Measurements from ENCODE around the gene FIGNL2.

Gene FIGNL2

DNA sequence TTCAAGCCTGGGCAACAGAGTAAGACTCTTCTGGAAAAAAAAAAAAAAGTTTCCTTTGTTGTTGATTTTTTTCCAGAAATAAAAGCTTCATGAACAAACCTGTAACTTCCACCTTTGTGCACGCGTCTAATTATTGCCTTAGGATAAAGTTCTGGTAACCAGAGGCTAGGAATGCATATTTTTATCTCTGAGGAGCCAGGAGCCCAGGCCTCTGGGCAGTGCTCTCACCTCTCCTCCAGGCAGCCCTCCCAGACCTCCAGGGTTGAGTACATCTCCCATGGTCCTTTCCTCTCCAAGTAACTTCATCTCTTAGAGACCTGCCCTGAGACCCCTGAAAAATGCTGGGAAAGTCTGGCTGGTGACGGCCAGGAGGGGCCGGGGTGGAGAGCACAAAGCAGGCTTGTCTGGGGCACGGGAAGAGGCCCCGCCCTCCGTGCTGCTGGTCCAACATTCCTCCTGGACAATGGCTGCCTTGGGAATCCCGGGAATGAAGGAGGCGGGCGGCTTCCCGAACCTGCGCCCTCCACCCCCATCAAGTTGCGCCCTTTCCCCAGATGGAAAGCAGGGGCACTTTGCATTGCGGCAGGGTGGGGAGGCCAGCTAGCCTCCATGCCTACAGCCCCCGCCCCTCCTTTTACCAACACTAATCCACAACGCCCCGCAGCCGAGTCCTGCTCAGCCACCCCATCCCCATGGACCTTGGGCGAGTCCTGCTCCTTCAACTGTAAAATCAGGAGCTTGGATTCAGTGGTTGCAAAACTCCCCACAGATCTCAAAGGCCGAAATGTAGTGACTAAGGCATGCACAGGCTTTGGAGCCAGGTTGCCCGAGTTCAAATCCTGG is 7.3 kb upstream of the FIGNL2 start:
- no peak for DNase-seq

DNA sequence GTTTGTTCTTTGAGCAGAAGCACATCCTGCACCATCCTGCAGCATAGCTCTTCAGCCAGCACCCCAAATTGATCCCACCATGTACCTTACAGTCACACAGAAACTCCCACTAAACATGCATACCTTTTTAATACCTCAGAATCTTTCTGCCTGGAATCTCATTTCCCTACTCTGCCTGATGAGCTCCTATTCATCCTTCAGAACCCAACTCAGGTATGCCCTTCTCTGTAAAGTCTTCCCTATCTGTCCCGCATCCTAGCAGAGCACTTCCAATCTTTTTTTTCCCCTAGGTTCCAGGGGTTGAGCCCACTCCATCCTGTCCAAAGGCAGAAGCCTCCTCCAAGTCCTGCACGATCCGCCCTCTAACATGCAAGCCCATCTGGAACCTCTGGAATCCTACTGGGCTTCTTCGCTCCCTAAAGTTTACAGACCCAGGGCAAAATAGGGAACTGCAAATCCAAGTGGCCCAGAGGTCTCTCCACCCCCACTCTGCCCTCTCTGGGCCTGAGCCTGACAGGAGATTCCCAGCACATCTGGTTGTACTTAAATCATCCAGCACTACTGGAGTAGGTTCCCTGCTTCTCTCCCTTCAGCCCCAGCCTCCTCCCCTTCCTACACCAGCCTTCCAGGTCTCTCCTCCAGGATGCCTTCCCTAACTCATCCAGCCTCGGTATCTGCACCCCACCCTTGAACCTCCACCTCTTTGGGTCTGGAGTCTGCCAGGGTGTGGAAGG is 4.1 kb upstream of the FIGNL2 start:
- DNase-seq = no peak

DNA sequence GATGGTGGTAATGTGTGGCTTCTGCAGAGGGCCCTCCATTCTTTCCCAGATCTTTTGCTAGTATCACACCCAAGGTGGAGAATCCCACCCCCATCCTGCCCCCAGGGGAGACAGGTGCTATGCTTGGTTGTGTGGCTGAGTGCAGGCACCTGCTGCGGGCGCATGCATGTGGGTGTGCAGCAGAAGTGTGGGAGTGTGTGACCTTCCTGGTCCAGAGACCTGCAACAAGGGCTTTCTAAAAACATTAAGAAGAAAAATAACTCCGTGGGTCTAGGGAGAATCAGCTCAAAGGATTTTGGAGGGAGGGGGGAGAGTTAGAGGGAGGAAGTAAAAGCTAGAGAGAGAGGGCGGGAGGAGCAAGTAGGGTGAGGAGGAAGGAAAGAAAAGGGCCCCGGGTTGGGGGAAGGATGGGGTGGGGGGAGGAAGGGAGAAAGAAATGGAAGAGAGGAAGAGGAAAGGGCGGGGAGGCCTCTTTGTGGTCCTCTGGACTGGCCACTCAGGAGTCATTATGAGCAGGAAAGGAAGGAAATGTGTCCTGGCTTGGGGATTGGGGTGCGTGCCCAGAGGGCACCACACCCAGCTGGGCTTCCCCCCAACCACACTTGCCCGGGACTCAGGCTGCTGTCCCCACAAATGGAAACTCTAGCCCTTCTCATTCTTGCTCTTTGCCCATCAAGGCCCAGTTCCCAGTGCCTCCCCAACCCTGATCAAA is 3.1 kb upstream of the FIGNL2 start:
- DNase-seq = peak; percentile 8 to 36

DNA sequence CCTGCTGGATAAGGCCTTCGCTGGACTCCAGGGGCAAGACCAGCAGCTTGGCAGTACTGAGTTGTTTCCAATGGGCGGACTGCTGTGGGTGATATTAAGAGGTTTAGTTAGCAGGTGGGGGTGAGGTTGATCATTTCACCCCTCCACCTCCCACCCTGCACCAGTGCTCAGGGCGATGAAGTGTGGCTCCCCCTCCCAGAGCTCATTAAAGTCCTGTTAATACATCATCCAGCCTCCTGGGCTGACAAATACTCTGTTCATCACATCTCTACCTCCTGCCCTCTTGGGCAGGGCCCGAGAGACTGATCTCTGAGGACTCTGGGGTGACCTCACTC is 2.4 kb upstream of the FIGNL2 start:
- DNase-seq = no peak

DNA sequence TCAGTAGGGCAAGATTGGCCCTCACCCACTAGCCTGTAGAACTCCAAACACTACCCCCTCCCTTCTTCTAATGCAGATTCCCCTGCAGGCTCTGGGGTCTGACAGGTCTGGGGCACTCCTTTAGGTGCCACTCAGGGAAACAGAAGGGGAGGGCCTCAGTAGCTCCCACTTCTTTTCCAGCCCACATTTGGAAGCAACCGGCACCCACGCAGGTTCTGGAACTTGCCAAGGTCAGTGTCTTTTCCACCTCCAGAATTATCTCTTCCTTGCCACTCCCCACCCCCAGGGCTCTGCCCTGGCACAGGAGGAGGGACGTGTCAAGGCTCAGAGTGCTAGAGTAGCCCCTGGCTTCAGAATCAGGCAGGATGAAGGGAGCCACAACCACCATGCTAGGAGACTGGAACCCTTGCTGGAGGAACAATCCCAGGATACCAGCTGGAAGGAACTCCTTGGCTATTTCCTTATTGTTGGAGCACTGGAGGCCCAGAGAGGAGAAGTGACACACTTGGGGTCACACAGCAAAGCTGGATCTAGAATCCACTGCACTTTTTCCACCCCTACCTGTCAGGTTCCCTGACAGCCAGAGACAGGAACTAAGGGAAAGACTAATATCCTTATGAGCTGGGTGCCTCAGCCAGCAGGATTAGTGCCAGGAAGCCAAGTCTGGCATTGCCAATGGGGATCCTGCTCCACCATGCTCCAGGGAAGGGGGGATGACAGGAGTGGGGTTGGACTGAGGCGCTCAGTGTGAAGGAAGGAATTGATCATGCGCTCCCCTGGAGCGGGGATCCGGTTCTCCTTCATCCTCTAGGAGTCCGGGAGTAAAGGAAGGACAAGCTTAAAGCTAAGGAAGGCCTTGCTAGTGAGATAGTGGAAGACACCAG is 1.8 kb upstream of the FIGNL2 start:
- no peak for DNase-seq

DNA sequence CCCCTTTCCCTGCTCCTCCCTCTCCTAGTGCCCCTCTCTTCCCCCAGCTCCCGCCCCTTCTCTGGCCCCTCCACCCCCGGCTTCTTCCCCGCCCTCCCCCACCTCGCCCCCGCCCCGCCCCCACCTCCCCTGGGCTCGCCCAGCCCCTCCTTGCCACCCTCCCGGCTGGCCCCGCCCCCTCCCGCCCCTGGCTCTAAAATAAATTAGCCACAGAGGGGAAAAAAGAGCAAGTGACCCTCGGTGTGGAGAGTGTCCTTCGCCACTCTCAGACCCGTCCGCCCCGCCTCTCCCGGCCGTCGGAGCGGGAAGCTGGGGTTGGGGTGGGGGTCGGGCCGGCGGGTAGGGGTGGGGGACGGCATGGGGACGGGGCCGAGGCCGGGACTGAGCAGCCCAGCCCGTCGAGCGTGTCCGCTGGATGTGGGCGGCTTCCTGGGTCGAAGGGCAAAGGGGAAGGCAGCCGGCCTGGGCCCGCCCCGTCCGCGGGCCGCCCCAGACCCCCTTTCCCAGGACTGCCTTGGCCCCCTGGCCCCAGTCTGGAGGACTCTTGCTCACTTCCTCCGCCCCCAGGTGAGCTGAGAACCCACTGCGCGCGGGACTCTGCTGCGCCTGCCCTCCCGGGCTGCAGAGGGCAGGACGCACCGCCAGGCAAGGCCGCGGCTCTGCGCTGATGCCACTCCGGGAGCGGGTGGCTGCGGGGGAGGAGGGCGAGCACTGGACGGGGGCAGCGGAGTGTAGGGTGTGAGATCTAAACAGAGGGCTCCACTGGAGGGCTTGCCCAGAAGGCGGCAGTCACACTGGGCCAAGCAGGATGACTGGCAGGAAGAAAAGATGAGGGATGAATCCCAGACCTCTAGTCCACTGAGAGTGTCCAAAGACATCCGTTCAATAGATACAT is 570 bp upstream of the FIGNL2 start:
- DNase-seq = no peak

DNA sequence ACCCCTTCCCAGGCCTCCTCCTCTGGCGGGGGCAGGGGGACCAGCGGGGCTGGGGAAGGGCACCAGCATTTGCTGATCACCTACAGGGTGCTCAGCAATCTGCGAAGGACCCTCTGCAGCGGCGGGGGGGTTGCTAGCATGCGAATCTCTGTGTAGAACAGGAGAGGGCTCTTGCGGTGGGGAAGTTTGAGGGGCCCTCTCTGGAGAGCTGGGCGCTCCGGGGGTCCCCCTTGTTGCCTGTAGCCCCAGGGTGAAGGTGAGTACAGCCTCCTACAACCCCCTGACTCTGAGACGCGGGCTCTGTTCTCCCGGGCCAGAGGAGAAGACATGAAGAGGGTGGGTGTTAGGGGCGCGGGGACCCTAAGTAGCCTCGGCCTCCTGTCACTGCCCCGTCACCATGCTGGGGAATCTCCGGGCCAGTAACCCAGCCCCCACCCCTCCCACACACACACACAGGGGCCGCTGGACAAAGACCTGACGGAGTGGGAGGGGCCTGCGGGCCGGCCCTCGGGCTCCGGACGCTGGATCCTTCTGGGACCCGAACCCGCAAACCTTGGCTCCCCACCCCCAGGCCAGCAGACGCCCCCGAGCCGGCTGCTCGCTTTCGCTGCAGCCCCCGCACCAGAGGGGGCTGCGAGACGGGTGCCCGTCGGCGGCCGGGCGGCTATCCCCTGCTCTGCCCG is 734 bp downstream of the FIGNL2 start:
- no peak for DNase-seq

DNA sequence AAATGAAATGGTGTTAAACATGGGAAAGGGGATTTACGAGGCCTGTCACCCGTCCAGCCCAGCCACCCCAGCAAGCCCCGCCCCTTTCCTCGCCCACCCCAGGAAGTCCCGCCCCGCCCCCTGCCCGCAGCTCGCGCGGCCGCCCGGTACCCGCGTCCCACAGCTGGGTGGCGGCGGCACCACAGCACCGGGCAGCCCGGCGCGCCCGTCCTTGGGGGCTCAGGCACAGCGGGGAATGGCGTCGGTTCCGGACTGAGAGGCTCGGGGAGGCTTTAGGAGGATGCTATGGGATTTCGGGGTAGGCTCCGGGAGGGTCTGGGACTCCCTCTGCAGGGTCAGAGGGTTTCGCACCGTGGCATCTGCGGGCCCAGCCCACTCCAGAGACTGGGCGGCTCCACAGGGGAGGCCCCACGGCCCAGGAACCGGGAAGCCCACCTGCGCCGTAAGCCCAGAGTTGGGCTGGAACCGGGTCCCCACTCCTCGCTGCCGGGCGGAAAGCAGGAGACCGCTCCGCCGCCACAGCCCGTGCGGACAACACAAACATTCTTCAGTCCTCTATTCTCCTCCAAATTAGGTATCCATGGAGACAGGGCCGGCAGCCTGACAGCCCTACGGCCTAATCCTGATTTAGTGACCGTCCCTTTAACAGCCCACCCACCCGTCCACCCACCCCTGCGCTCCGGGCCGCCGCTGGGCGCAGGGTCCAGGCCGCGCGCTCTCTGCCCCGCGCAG is 1.4 kb downstream of the FIGNL2 start:
- DNase-seq = peak in 1 of 2 donors; percentile 13

DNA sequence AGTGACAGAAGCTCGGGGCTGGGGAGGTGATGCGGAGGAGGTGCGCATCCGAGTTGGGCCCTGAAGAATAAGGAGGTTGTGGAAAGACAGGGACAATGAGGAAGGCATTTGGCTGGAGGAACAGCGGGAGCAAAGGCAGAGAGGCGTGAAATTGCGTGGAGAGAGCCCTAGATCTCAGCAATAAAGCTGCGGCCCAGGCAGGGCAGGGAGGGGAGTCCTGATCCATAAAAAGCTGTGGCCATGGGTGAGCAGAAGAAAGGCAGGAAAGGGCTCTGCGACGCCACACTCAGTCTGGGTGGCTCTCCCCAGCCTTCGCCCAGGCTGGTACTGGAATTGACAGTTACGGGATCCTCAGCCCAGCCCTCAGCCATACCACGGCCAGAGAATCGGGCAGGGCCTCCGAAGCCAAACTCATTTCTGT is 2.2 kb downstream of the FIGNL2 start:
- DNase-seq = no peak

DNA sequence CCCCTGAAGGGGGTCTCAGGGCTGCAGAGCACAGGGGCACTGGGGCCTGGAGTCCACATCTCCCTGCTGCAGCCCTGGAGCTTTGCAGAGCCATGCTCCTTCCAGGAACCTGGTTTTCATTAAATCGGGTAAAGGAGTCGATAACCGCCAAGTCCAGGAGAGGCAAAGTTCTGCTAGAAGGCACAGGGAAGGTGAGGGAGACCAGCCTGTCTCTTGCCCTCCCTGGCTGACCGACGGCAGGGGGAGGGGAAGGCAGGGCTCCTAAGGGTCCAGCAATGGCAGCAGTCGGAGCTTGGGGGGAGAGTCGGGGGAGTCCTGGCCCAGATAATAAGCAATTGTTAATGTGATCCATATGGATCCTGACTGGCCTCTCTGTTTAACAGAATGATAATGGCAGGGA is 3.0 kb downstream of the FIGNL2 start:
- DNase-seq = no peak

DNA sequence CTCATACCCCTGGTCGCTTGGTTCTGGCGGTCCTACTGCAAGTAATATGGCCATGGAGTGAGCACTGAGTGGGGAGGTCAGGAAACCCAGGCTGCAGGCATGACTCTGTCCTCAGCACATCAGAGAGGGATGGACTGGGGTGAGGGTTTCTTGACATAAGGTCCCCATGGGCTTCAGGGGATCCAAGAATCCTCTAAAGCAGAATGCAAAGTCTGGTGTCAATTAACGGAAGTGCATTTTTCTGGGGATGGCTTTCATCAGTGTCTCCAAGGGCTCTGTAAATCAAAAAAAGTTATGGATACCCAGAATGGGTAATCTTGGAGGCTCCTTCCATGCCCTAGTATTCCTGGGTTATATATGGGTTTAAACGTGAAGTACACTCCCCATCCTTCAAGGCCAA is 3.7 kb downstream of the FIGNL2 start:
- no peak for DNase-seq

DNA sequence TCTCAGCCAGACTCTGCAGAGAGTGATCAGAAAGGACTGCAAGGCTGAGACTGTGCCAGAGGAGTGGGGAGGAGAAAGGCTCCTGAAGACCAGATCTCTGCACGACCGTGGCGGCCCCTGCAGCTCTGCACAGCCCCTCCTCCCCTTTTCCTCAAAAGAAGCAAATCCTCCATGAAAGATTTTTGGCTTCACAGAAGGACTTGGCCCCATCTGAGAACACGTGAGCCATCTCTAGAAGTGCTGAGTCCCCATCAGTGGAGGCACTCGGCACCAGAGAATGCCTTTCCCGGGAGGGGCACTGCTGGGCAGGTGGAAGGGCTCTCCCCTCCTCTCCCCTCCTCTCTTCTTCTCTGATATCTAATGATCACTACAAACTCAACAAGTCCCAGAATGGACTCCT is 6.8 kb downstream of the FIGNL2 start:
- no peak for DNase-seq

DNA sequence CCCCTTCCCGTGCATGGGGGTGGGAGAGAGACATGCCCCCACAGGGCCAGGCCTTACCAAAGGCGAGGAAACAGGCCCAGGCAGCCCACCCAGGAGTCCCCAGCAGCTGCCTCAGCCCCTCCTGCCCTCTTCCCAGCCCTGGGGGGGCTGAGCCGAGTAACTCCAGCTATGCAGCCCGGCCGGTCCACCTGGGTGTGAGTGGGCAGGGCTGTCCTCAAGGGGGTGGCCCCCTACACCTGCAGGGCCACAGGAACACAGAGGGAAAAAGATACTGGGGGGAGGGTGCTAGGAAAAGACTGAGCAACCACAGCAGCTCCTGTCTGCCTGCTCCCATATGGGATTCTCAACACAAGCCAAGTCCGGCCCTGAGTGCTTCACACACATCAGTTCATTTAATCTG is 7.6 kb downstream of the FIGNL2 start:
- DNase-seq = no peak

DNA sequence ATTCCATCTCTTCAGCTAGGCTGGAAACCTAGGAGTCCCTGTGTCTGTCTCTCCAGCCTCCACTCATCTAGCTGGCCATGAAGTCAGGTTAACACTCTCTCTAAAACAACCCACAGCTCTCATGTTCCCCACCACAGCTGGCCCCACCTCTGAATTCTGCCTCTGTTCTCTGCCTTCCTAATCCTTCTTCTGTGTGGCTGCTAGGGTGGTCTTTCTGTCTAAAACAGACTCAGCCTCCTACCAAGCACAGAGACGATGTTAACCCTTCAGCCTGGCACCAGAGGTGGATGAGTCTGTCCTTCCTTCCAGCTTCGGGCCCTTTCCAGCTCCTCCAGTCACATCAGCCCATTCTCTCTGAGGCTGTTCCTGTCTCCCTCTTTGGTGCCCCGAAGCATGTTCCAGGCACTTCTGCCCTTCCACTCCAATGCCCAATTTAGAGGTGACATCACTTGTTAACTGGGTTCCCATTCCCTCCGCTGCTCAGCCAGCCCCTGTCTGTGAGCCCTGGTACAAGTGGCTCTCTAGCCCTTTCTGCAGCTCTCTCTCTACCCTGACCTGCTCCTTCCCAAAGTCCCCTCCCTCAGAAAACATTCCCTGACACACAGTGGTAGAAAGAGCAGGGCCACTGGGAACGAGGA is 9.1 kb downstream of the FIGNL2 start:
- no peak for DNase-seq

DNA sequence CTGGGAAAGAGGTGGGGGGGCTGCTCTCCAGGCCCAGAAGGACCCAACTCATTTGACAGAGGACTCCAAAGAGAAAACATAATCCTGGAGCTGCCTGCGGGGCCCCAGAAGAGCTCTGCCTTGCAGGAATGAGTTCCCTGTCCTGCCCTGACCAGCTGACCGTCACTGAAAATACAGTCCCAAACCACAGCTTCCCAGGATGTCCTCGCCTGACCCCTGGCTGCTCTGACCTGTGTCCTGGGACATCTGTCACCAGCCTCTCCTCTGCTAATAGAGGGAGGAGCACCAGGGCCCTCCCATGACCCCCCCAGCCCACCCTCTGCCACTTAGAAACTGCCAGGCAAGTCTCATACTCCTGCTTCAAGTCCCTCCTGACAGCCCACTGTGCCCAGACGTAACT is 9.8 kb downstream of the FIGNL2 start:
- no peak for DNase-seq

DNA sequence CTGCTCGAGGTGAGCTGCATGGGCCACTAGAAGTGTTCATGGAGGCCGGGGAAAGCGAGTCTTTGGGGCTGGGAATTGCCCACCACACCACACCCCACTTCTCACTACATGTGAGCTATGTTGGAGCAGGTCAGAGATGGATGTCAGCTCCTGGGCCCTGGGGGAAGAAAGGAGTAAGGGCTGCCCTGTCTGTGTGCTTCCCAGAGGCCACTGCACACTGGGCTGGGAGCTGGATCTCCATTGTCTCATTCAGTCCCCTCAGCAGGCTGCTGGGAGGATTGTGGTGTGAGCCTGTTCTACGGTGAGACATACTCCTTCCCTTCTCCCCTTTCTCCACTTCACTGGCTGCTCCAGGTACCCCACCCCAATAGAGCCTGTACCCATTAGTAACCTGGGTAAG is 10.5 kb downstream of the FIGNL2 start:
- no peak for DNase-seq

DNA sequence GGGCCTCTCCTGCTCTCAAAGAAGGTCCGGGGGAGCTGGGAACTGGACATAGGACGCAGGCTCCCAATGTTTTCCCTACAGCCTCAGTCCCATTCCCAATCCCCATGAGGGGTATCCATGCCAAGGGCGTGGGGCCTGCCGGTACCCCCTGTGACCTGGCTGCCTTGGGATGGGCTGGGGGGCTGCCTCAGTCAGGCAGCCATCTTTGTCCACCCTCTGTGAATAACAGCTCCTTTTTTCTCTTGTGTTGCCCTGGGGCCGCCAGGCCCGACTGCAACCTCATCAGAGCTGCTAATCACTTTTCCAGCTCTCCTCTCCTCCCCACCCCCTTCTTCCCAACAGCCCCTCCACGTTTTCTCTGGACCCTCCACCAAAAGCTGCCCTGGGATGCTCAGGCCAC is 11.2 kb downstream of the FIGNL2 start:
- no peak for DNase-seq

DNA sequence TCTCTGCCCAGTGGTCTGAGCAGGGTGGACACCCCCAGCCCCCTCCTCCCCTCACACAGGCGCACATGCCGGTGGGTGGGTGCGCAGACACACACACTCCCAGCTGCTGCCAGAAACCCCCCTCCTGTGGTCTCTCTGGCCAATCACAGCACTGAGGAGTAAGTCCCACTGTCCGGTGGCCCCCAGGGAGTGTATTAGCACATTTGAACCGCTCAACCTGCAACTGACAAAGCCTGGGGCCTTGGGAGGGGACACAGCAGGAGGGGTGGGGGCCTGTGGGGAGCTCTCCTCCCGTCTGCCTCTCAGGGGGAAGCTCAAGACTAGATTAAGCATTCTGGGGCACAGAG is 11.7 kb downstream of the FIGNL2 start:
- no peak for DNase-seq

DNA sequence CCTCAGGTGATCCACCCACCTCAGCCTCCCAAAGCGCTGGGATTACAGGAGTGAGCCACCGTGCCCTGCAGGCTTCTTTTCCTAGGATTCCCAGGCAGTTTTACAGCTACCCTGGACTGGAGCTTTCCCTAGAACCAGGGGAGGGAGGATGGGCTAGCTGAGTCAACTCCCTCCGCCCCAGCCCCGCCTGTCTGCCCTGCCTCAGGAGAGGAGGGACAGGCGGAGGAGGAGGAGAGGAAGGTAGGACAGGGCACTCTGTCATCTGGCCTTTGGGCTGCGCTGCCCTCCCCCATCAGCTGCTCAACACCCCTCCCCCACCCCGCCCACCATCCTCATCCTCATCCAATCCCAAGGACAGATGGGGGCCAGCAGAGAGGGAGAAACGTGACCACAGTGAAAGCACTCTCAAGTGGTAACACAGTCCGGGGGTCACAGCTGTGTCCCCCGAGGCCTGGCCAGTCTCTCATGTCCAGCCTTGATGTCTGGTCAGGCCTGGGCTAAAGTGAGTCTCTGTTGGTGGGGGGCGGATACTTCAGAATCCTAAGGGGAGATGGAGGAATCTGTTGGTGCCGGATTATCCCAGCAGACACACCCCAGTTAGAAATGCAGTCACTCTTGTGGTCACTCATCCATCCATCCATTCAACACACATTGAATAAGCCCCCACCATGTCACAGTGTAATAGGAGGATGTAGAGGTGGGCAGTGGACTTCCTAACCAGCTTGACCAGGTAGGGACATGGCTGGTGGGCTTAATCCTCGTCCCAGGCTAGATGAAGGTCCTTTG is 12.3 kb downstream of the FIGNL2 start:
- DNase-seq = no peak

All from inflammatory macrophage (primary cell).